Measurements from ENCODE around the gene ZNF226. TPM values are rescaled to one million over a fixed set of nuclear protein-coding genes. Genes with fewer than 3 reads are reported as not detected.
"Not testable (repeated sequence)": the region's sequence is repeated elsewhere in the genome, so short reads cannot be mapped to it uniquely, and the experiment has no call there.

ZNF226 gene
- total RNA-seq, 4 donors from 2014 or later, result 12.9 to 14.4 (median 13.2) TPM

DNA sequence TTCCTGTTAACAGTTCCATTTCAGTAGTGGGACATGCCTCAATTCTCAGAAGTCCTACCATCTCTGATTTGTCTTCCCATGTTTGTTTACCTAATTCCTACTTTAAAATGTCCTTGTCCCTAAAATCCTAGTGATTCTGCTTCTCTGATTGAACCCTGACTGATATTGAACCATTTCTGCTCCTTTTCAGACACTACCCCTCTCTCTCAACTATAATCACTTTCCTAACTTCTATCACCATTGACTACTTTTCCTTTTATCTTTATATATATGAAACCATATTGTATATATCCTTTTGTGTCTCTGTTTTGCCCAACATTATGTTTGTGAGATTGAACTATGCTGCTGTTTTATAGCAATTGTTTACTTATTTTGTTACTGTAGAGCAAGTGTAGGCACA is 31.9 kb downstream of the ZNF226 start:
- Histone ChIP-seq H3K4me1 (no peaks in the 10 kb centered on the region), H3K27ac (replicated peaks in 1 of 4) (no peak overlapping the region), H3K9me3 (peaks cover 0 to 17% (median 15%) of the 10 kb centered on the region in 4 donors), H3K27me3 (no peaks in the 10 kb centered on the region), H3K4me3 (no peak overlapping the region), H3K36me3 (no peaks in the 10 kb centered on the region)
- intact Hi-C loops (cut with DNase I), result no loop called here
- no peak for DNase-seq (ENCODE audit: extremely low spot score)
- TF ChIP-seq EP300 (IDR thresholded peaks at IDR 0.05), result no peak
- no peak for TF ChIP-seq POLR2A (IDR thresholded peaks at IDR 0.05; ENCODE audit: low read depth)
- no peak for TF ChIP-seq POLR2AphosphoS5 (IDR thresholded peaks at IDR 0.05)
- TF ChIP-seq, protein P1, sequence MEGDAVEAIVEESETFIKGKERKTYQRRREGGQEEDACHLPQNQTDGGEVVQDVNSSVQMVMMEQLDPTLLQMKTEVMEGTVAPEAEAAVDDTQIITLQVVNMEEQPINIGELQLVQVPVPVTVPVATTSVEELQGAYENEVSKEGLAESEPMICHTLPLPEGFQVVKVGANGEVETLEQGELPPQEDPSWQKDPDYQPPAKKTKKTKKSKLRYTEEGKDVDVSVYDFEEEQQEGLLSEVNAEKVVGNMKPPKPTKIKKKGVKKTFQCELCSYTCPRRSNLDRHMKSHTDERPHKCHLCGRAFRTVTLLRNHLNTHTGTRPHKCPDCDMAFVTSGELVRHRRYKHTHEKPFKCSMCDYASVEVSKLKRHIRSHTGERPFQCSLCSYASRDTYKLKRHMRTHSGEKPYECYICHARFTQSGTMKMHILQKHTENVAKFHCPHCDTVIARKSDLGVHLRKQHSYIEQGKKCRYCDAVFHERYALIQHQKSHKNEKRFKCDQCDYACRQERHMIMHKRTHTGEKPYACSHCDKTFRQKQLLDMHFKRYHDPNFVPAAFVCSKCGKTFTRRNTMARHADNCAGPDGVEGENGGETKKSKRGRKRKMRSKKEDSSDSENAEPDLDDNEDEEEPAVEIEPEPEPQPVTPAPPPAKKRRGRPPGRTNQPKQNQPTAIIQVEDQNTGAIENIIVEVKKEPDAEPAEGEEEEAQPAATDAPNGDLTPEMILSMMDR (IDR thresholded peaks at IDR 0.05), result no peak

DNA sequence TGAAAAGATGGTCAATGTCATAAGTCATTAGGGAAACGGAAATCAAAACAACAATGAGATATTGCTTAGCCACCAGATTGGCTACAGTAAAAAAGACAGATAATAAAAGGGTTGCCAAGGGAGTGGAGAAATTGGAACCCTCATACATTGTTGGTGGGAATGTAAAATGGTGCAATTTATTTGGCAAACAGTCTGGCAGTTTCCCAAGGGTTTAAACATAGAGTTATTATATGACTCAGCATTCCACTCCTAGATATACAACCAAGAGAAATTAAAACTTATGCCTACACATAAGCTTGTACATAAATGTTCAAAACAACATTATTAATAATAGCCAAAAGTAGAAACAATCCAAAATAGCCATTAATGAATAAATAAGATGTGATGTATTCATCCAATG is 37.6 kb downstream of the ZNF226 start:
- Histone ChIP-seq H3K4me1 (peaks cover 0 to under 1% (median 0%) of the 10 kb centered on the region in 4 donors), H3K9me3 (peaks cover 0 to 26% (median 2%) of the 10 kb centered on the region in 4 donors), H3K27me3 (no peaks in the 10 kb centered on the region), H3K36me3 (no peaks in the 10 kb centered on the region), H3K27ac (replicated peaks in 1 of 4) (no peak overlapping the region), H3K4me3 (no peak overlapping the region)
- TF ChIP-seq EP300 (IDR thresholded peaks at IDR 0.05), result no peak
- TF ChIP-seq POLR2AphosphoS5 (IDR thresholded peaks at IDR 0.05), result no peak
- TF ChIP-seq POLR2A (IDR thresholded peaks at IDR 0.05; ENCODE audit: low read depth), result no peak
- TF ChIP-seq, protein P1 (IDR thresholded peaks at IDR 0.05), result no peak
- 85% methylated on average over 1 of the region's 1 CpG for WGBS
- intact Hi-C loops (cut with DNase I), result no loop called here
- DNase-seq (ENCODE audit: extremely low spot score), result no peak

DNA sequence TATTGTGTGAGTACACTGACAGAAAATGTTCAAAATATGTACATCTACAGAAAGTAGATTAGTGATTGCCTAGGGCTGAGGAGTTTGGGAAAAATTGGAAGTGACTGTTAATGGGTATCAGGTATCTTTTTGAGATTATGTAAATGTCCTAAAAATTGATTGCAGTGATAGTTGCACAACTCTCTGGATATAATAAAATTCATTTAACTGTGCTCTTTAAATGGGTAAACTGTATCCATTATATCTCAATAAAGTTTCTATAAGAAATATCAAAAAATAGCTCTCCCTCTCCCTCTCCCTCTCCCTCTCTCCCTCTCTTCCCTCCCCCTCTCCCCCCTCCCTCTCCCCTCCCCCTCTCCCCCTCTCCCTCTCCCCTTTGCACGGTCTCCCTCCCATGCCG is 38.1 kb downstream of the ZNF226 start:
- Histone ChIP-seq H3K27ac (replicated peaks in 1 of 4) (no peak overlapping the region), H3K9me3 (peaks cover 0 to 26% (median 2%) of the 10 kb centered on the region in 4 donors), H3K27me3 (no peaks in the 10 kb centered on the region), H3K4me1 (peaks cover under 1 to 6% (median 4%) of the 10 kb centered on the region in 4 donors), H3K4me3 (no peak overlapping the region), H3K36me3 (no peaks in the 10 kb centered on the region)
- no peak for TF ChIP-seq EP300 (IDR thresholded peaks at IDR 0.05)
- TF ChIP-seq, protein P1 (IDR thresholded peaks at IDR 0.05), result no peak
- no peak for TF ChIP-seq POLR2AphosphoS5 (IDR thresholded peaks at IDR 0.05)
- no peak for TF ChIP-seq POLR2A (IDR thresholded peaks at IDR 0.05; ENCODE audit: low read depth)
- 76% methylated on average over 2 of the region's 2 CpGs for WGBS
- DNase-seq (ENCODE audit: extremely low spot score), result no peak
- intact Hi-C loops (cut with DNase I), result no loop called here

DNA sequence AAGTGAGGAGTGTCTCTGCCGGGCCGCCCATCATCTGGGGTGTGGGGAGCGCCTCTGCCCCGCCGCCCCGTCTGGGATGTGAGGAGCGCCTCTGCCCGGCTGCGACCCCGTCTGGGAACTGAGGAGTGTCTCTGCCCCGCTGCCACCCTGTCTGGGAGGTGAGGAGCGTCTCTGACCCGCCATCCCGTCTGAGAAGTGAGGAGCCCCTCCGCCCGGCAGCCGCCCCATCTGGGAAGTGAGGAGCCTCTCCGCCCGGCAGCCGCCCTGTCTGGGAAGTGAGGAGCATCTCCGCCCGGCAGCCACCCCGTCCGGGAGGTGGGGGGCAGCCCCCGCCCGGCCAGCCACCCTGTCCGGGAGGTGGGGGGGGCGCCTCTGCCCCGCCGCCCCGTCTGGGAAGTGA is 39.0 kb downstream of the ZNF226 start:
- H3K27me3 ChIP-seq; DNase-seq (ENCODE audit: extremely low spot score); H3K4me3 ChIP-seq; H3K36me3 ChIP-seq; intact Hi-C loops (cut with DNase I); H3K27ac ChIP-seq (replicated peaks in 1 of 4); H3K4me1 ChIP-seq: not testable (repeated sequence)
- WGBS, result 80% methylated on average over 5 of the region's 31 CpGs
- peaks cover 0 to 22% (median 2%) of the 10 kb centered on the region in 4 donors for H3K9me3 ChIP-seq

DNA sequence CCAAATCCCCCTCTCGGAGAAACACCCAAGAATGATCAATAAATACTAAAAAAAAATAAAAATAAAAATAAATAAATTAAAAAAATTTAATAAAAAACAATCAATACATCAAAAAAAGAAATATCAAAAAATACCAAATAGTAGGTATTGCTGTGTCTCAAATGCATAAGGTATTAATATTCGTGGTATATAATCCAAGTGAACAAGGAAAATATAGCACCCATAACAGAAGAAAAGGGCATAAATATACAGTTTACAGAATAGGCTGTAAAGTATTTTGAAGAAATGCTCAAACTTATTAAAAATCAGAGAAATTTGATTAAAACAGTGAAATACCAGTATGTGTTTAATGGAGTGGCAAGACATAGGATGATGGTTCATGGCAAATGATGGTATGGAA is 39.9 kb downstream of the ZNF226 start:
- H3K27me3 ChIP-seq, result no peaks in the 10 kb centered on the region
- peaks cover 0 to 18% (median 4%) of the 10 kb centered on the region in 4 donors for H3K9me3 ChIP-seq
- no peaks in the 10 kb centered on the region for H3K36me3 ChIP-seq
- TF ChIP-seq, protein P1 (IDR thresholded peaks at IDR 0.05), result no peak
- no peak for TF ChIP-seq EP300 (IDR thresholded peaks at IDR 0.05)
- TF ChIP-seq POLR2AphosphoS5 (IDR thresholded peaks at IDR 0.05), result no peak
- TF ChIP-seq POLR2A (IDR thresholded peaks at IDR 0.05; ENCODE audit: low read depth), result no peak
- peaks cover 6 to 9% (median 7%) of the 10 kb centered on the region in 4 donors for H3K4me1 ChIP-seq
- intact Hi-C loops (cut with DNase I), result no loop called here
- H3K27ac ChIP-seq (replicated peaks in 1 of 4), result no peak overlapping the region
- DNase-seq (ENCODE audit: extremely low spot score), result no peak
- H3K4me3 ChIP-seq, result no peak overlapping the region
- WGBS, result 84% methylated on average over 2 of the region's 2 CpGs
